B cell (primary cell): ENCODE data around the gene MTPN.

Experiments
- CTCF ChIP-seq: fragments of 200-600 bp; IDR thresholded peaks from one replicate; pipeline ENCODE4 v1.8.0; 2022; ENCODE audit warnings: antibody characterized with exemption, mild to moderate bottlenecking
- EZH2 ChIP-seq: IDR thresholded peaks from 2 replicates; pipeline ENCODE4 v1.6.1; 2012; ENCODE audit warnings: borderline replicate concordance, low read depth, mild to moderate bottlenecking, moderate library complexity, low read length; ENCODE audit not compliant: insufficient read depth, poor library complexity, severe bottlenecking

GRCh38 chr7:135975166-135975565 lies 2.0 kb downstream of the MTPN start:
- TF ChIP-seq CTCF = no peak
- no peak for TF ChIP-seq EZH2
